ENCODE results near the gene ABHD18.
"Not testable (repeated sequence)": the region's sequence is repeated elsewhere in the genome, so short reads cannot be mapped to it uniquely, and the experiment has no call there.

Gene ABHD18

DNA sequence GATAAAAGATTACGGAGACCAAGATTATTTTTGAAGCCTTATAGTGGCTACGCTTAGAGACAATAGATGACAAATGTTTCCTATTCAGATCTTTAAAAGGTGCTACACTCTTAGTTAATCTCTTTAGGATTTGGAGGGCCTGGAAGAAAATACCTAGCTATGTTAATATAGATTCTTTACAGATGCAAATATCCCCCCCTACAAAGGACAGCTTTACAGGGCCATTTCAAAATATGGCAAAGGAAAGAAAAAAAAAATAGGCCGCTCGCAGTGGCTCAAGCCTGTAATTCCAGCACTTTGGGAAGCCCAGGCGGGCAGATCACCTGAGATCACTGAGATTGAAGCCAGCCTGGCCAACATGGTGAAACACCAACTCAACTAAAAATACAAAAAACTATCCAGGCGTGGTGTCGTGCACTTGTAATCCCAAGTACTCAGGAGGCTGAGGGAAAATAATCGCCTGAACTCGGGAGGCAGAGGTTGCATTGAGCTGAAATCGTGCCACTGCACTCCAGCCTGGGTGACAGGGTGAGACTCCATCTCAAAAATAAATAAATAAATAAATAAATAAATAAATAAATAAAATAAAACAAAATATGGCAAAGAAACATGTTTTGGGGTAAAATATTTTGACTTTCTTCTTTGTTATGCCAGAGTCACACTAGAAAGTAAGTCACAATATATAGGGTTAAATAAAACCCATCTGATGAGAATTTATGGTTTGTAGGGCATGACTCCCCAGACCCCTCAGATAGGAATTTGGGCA lies 90.4 kb downstream of the ABHD18 start:
- H2BK5ac ChIP-seq (ENCODE audit: low read depth, low read length, poor library complexity); H3K4ac ChIP-seq (ENCODE audit: low read depth, low read length); H3K23ac ChIP-seq (ENCODE audit: low read length); H3K79me1 ChIP-seq (ENCODE audit: low read length); DNase-seq; H2BK12ac ChIP-seq (ENCODE audit: low read length); H3K27ac ChIP-seq (ENCODE audit: low read depth, low read length); H3K9me3 ChIP-seq (ENCODE audit: insufficient read depth, low read depth, low read length); H3K9ac ChIP-seq (ENCODE audit: low read length); H2AK5ac ChIP-seq (ENCODE audit: low read length); H4K8ac ChIP-seq (ENCODE audit: low read depth, low read length); H3K18ac ChIP-seq (ENCODE audit: low read length); H4K12ac ChIP-seq (ENCODE audit: low read depth, low read length); H2BK120ac ChIP-seq (ENCODE audit: insufficient read depth, low read length, poor library complexity); H3K4me3 ChIP-seq (ENCODE audit: low read depth, low read length); H3K4me2 ChIP-seq (ENCODE audit: low read length); H3K79me2 ChIP-seq (ENCODE audit: control insufficient read depth, insufficient read depth, low read length, poor library complexity); H3K4me1 ChIP-seq (ENCODE audit: control insufficient read depth in 1 of 2, insufficient read depth in 2 of 2, low read length in 2 of 2); H2AFZ ChIP-seq (ENCODE audit: insufficient read depth, low read length, poor library complexity); H3K27me3 ChIP-seq (ENCODE audit: insufficient read depth, low read length); H4K91ac ChIP-seq (ENCODE audit: low read depth, low read length); H3K36me3 ChIP-seq (ENCODE audit: control insufficient read depth in 1 of 2, insufficient read depth in 2 of 2, low read length in 2 of 2); H3K14ac ChIP-seq (ENCODE audit: low read length): not testable (repeated sequence)
- WGBS (ENCODE audit: extremely low coverage, insufficient coverage, insufficient read length): no CpG with 5 or more reads among the region's 10 CpGs

DNA sequence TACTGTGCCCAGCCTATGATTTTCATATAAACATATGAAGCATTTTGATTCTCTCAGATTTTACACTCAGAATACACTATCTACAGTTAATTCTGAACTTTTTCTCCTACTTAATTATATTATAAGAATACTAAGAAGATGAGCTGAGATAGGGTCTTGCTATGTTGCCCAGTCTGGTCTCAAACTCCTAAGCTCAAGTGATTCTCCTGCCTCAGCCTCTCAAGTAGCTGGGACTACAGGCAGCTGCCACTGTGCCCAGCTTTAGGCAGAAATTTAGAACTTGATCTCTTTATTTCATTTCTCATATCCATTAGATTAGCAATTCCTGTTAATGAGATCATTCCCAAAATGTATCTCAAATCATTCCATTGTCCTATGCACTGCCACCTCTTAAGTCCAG lies 91.2 kb downstream of the ABHD18 start:
- Histone ChIP-seq H3K14ac (ENCODE audit: low read length) (no peak overlapping the region), H3K4me2 (ENCODE audit: low read length) (no peak overlapping the region), H2BK5ac (ENCODE audit: low read depth, low read length, poor library complexity) (no peak overlapping the region), H3K79me1 (ENCODE audit: low read length) (peaks cover 9% of the 10 kb centered on the region), H4K91ac (ENCODE audit: low read depth, low read length) (no peak overlapping the region), H3K9ac (ENCODE audit: low read length) (no peak overlapping the region), H3K9me3 (ENCODE audit: insufficient read depth, low read depth, low read length) (peaks cover 2% of the 10 kb centered on the region), H3K4me3 (ENCODE audit: low read depth, low read length) (no peak overlapping the region), H2AK5ac (ENCODE audit: low read length) (no peak overlapping the region), H3K27ac (ENCODE audit: low read depth, low read length) (no peak overlapping the region), H3K18ac (ENCODE audit: low read length) (no peak overlapping the region), H3K79me2 (ENCODE audit: control insufficient read depth, insufficient read depth, low read length, poor library complexity) (peaks cover 7% of the 10 kb centered on the region), H3K27me3 (ENCODE audit: insufficient read depth, low read length) (no peaks in the 10 kb centered on the region), H3K36me3 (ENCODE audit: control insufficient read depth in 1 of 2, insufficient read depth in 2 of 2, low read length in 2 of 2) (no peaks in the 10 kb centered on the region), H2AFZ (ENCODE audit: insufficient read depth, low read length, poor library complexity) (no peak overlapping the region), H2BK12ac (ENCODE audit: low read length) (no peak overlapping the region), H4K12ac (ENCODE audit: low read depth, low read length) (no peak overlapping the region), H4K8ac (ENCODE audit: low read depth, low read length) (no peak overlapping the region), H2BK120ac (ENCODE audit: insufficient read depth, low read length, poor library complexity) (no peak overlapping the region), H3K23ac (ENCODE audit: low read length) (no peak overlapping the region), H3K4me1 (ENCODE audit: control insufficient read depth in 1 of 2, insufficient read depth in 2 of 2, low read length in 2 of 2) (no peaks in the 10 kb centered on the region), H3K4ac (ENCODE audit: low read depth, low read length) (no peak overlapping the region)
- DNase-seq: no peak

DNA sequence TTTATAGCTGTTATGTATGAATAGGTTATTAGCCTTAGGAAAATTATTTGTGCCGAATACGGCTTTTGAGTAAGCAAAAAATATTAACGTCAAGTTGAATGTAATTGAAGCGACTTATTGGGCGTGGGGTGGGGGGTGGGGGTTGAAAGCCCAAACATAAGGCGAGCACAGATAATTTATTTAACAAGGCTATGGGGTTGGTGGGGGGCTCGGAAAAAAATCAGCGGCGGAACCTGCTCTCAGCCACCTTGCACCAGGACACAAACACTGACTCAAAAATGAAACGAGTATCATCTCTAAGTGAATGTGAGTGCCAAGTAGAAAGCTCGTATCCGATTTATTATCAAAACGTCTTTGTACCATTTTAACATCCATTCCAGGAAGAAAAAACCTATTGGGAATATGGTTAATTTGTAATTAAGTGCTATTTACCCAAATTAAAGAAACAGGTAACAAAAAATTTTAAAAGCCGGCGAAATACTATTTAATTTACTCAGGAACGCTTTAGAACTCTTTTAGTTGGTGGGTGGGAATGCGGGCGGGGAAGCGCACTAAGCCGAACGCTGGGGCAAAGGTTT lies 95.0 kb downstream of the ABHD18 start:
- H4K12ac ChIP-seq (ENCODE audit: low read depth, low read length): peak overlapping the region; percentile 43
- no peak overlapping the region for H3K4ac ChIP-seq (ENCODE audit: low read depth, low read length)
- H2BK120ac ChIP-seq (ENCODE audit: insufficient read depth, low read length, poor library complexity): peak overlapping the region; percentile 86
- H4K8ac ChIP-seq (ENCODE audit: low read depth, low read length): peak overlapping the region; percentile 96
- no peak overlapping the region for H2AK5ac ChIP-seq (ENCODE audit: low read length)
- H3K27ac ChIP-seq (ENCODE audit: low read depth, low read length): peak overlapping the region; percentile 93
- H2AFZ ChIP-seq (ENCODE audit: insufficient read depth, low read length, poor library complexity): peak overlapping the region; percentile 99
- H3K4me3 ChIP-seq (ENCODE audit: low read depth, low read length): peak overlapping the region; percentile 96
- H3K4me2 ChIP-seq (ENCODE audit: low read length): peak overlapping the region; percentile 64
- H3K9me3 ChIP-seq (ENCODE audit: insufficient read depth, low read depth, low read length): no peaks in the 10 kb centered on the region
- peaks cover 0 to 2% of the 10 kb centered on the region in 2 experiments for H3K4me1 ChIP-seq (ENCODE audit: control insufficient read depth in 1 of 2, insufficient read depth in 2 of 2, low read length in 2 of 2)
- whole genome bisulfite sequencing (ENCODE audit: extremely low coverage, insufficient coverage, insufficient read length): no CpG with 5 or more reads among the region's 21 CpGs
- no peak overlapping the region for H2BK12ac ChIP-seq (ENCODE audit: low read length)
- DNase-seq: no peak
- peaks cover 16% of the 10 kb centered on the region for H3K79me2 ChIP-seq (ENCODE audit: control insufficient read depth, insufficient read depth, low read length, poor library complexity)
- no peaks in the 10 kb centered on the region for H3K27me3 ChIP-seq (ENCODE audit: insufficient read depth, low read length)
- H3K23ac ChIP-seq (ENCODE audit: low read length): no peak overlapping the region
- peak overlapping the region; percentile 93 for H2BK5ac ChIP-seq (ENCODE audit: low read depth, low read length, poor library complexity)
- no peaks in the 10 kb centered on the region for H3K36me3 ChIP-seq (ENCODE audit: control insufficient read depth in 1 of 2, insufficient read depth in 2 of 2, low read length in 2 of 2)
- peak overlapping the region; percentile 98 for H4K91ac ChIP-seq (ENCODE audit: low read depth, low read length)
- peaks cover 13% of the 10 kb centered on the region for H3K79me1 ChIP-seq (ENCODE audit: low read length)
- no peak overlapping the region for H3K18ac ChIP-seq (ENCODE audit: low read length)
- peak overlapping the region; percentile 94 for H3K14ac ChIP-seq (ENCODE audit: low read length)
- peak overlapping the region; percentile 94 for H3K9ac ChIP-seq (ENCODE audit: low read length)

DNA sequence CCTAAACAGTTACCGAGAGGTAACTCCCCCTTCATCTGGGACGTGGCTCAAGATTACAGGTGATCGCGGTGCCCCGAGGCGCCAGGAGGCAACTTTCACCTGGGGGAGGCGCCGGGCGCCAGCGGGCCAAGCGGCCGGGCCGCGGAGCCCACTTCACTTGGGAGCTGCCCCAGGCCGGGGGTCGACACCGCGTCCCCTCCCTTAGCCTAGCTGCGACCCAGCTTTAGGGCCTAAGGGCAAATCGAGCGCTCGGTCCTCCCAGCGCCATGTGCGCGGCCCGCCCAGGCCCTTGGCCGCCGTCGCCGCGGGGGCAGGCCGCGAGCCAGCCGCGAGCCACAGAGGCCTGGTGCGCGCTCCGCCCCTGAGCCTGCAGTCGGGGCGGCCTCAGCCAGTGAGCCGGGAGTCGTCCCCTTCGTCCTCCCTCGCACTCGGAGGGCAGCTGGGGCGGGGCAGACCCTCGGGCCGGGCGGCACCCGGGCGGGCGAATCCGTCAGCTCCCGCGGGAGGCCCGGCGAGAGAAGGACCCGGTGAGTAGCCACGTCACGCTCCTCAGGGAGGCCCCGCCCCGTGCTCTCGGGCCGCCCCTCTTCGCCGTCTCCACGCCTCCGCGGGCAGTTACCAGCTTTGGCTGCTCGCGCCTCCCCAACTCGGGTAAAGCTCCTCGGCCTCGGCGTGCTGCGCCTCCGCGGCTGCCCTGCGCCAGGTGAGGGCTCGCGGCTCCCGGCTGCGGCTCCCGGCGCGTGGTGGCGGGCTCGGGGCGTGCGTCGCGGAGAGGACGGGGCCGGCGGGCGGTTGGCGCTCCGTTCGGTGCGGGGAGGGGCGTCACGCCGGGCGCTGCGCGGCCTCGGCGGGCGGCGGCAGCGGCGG lies 95.7 kb downstream of the ABHD18 start, which contains the start of gene LARP1B:
Gene LARP1B (plus strand): TSS at position 614 of the 867 bp plus-strand sequence. CDS start 13,640 bp downstream, outside the sequence.
- Histone ChIP-seq H3K4me2 (ENCODE audit: low read length) (peak within 1 kb of the TSS; percentile 64), H3K18ac (ENCODE audit: low read length) (peak within 1 kb of the TSS; percentile 99), H3K4me1 (ENCODE audit: control insufficient read depth in 1 of 2, insufficient read depth in 2 of 2, low read length in 2 of 2) (peaks cover 3 to 5% of the 10 kb centered on the region in 2 experiments)

More for the DNA sequence above, 95.7 kb downstream of the ABHD18 start, which contains the start of gene LARP1B:
- H2BK120ac ChIP-seq (ENCODE audit: insufficient read depth, low read length, poor library complexity): peak within 1 kb of the TSS; percentile 86
- H3K79me1 ChIP-seq (ENCODE audit: low read length): peaks cover 13% of the 10 kb centered on the region
- peak within 1 kb of the TSS; percentile 96 for H4K8ac ChIP-seq (ENCODE audit: low read depth, low read length)
- H3K9me3 ChIP-seq (ENCODE audit: insufficient read depth, low read depth, low read length): no peaks in the 10 kb centered on the region
- peak within 1 kb of the TSS; percentile 98 for H4K91ac ChIP-seq (ENCODE audit: low read depth, low read length)
- no peak within 1 kb of the TSS for H3K23ac ChIP-seq (ENCODE audit: low read length)
- peak within 1 kb of the TSS; percentile 93 for H4K12ac ChIP-seq (ENCODE audit: low read depth, low read length)
- H2BK12ac ChIP-seq (ENCODE audit: low read length): peak within 1 kb of the TSS; percentile 84
- H3K36me3 ChIP-seq (ENCODE audit: control insufficient read depth in 1 of 2, insufficient read depth in 2 of 2, low read length in 2 of 2): no peaks in the 10 kb centered on the region
- peak within 1 kb of the TSS; percentile 99 for H2AFZ ChIP-seq (ENCODE audit: insufficient read depth, low read length, poor library complexity)
- H3K4ac ChIP-seq (ENCODE audit: low read depth, low read length): peak within 1 kb of the TSS; percentile 95
- H3K27ac ChIP-seq (ENCODE audit: low read depth, low read length): peak within 1 kb of the TSS; percentile 93
- H3K9ac ChIP-seq (ENCODE audit: low read length): peak within 1 kb of the TSS; percentile 94
- no CpG with 5 or more reads among the region's 112 CpGs for WGBS (ENCODE audit: extremely low coverage, insufficient coverage, insufficient read length)
- H3K4me3 ChIP-seq (ENCODE audit: low read depth, low read length): peak within 1 kb of the TSS; percentile 96
- DNase-seq: peak; percentile 97
- H3K27me3 ChIP-seq (ENCODE audit: insufficient read depth, low read length): no peaks in the 10 kb centered on the region
- H2BK5ac ChIP-seq (ENCODE audit: low read depth, low read length, poor library complexity): peak within 1 kb of the TSS; percentile 96
- H3K14ac ChIP-seq (ENCODE audit: low read length): peak within 1 kb of the TSS; percentile 99
- peak within 1 kb of the TSS; percentile 76 for H2AK5ac ChIP-seq (ENCODE audit: low read length)
- H3K79me2 ChIP-seq (ENCODE audit: control insufficient read depth, insufficient read depth, low read length, poor library complexity): peaks cover 16% of the 10 kb centered on the region

All from trophoblast cell (in vitro differentiated cells and primary cell).